ENCODE results near the gene KIF25.
A peak's percentile ranks its signal among the peaks of the same experiment; 100 is the strongest.
"Not testable (repeated sequence)": the region's sequence is repeated elsewhere in the genome, so short reads cannot be mapped to it uniquely, and the experiment has no call there.

KIF25 gene

GRCh38 chr6:168057836-168058235 lies 60.4 kb downstream of the KIF25 start:
- intact Hi-C loops (cut with DNase I): loop anchor here (10.0 kb wide), 1 partner anchor 153 kb away; no protein-coding TSS in a partner anchor
- DNase-seq: peak in 1 of 10 donors; percentile 85

GRCh38 chr6:168058691-168059551 lies 61.5 kb downstream of the KIF25 start:
- DNase-seq: no peak
- intact Hi-C loops (cut with DNase I): loop anchor here (10.0 kb wide), 1 partner anchor 154 kb away; no protein-coding TSS in a partner anchor

- DNase-seq: peak in 8 of 10 donors; percentile 51 to 95 (median 68)
- intact Hi-C loops (cut with DNase I): loop anchor here (5.0 kb wide), 1 partner anchor 72 kb away; no protein-coding TSS in a partner anchor
Measured at GRCh38 chr6:168060521-168060931, 63.1 kb downstream of the KIF25 start.

GRCh38 chr6:168061269-168062210 lies 64.1 kb downstream of the KIF25 start:
- no peak for DNase-seq
- intact Hi-C loops (cut with DNase I): loop anchor here (5.0 kb wide), 1 partner anchor 71 kb away; no protein-coding TSS in a partner anchor

- intact Hi-C loops (cut with DNase I): loop anchor here (5.0 kb wide), 1 partner anchor 70 kb away; no protein-coding TSS in a partner anchor
- DNase-seq: no peak
Measured at GRCh38 chr6:168062346-168063289, 65.1 kb downstream of the KIF25 start.

GRCh38 chr6:168063431-168063830 lies 66.0 kb downstream of the KIF25 start:
- intact Hi-C loops (cut with DNase I): loop anchor here (5.0 kb wide), 1 partner anchor 69 kb away; no protein-coding TSS in a partner anchor
- no peak for DNase-seq

GRCh38 chr6:168064226-168064807 lies 66.8 kb downstream of the KIF25 start:
- DNase-seq: no peak
- intact Hi-C loops (cut with DNase I): loop anchor here (5.0 kb wide), 1 partner anchor 68 kb away; no protein-coding TSS in a partner anchor

GRCh38 chr6:168067081-168067759 lies 69.7 kb downstream of the KIF25 start:
- intact Hi-C loops (cut with DNase I): no loop called here
- no peak for DNase-seq

- no peak for DNase-seq
- intact Hi-C loops (cut with DNase I): no loop called here
Measured at GRCh38 chr6:168070804-168071203, 73.3 kb downstream of the KIF25 start.

- no peak for DNase-seq
- intact Hi-C loops (cut with DNase I): no loop called here
Measured at GRCh38 chr6:168071620-168072019, 74.1 kb downstream of the KIF25 start.

- DNase-seq: no peak
- intact Hi-C loops (cut with DNase I): no loop called here
Measured at GRCh38 chr6:168072261-168072660, 74.8 kb downstream of the KIF25 start.

GRCh38 chr6:168072730-168073129 lies 75.3 kb downstream of the KIF25 start:
- intact Hi-C loops (cut with DNase I): no loop called here
- DNase-seq: no peak

GRCh38 chr6:168073937-168074730 lies 76.7 kb downstream of the KIF25 start:
- DNase-seq: no peak
- intact Hi-C loops (cut with DNase I): no loop called here

GRCh38 chr6:168075216-168075615 lies 77.7 kb downstream of the KIF25 start:
- intact Hi-C loops (cut with DNase I): no loop called here
- DNase-seq: no peak

- DNase-seq: no peak
- intact Hi-C loops (cut with DNase I): no loop called here
Measured at GRCh38 chr6:168075787-168076202, 78.3 kb downstream of the KIF25 start.

GRCh38 chr6:168077401-168077800 lies 79.9 kb downstream of the KIF25 start:
- DNase-seq; intact Hi-C loops (cut with DNase I): not testable (repeated sequence)

- intact Hi-C loops (cut with DNase I): no loop called here
- no peak for DNase-seq
Measured at GRCh38 chr6:168078175-168078942, 80.9 kb downstream of the KIF25 start.
